OCI-LY7 (cell line): ENCODE results near the gene TUBB3. TPM values are rescaled to one million over a fixed set of nuclear protein-coding genes. Genes with fewer than 3 reads are reported as not detected.

Experiments
- BruUV-seq: library from RNA; stranded (reverse); fragments of 400-500 nt; replicated peaks from 2 replicates; lab custom pipeline; 2021; lab: Mats Ljungman, UMichigan
- CTCF ChIA-PET: fragments of 300-600 bp; sonication (Branson Sonifier 250); formaldehyde crosslinking; loops from one replicate; lab custom pipeline; 2022; ENCODE audit warnings: antibody characterized with exemption; ENCODE audit not compliant: unreplicated experiment; lab: Charles Lee
- POLR2A ChIA-PET: fragments of 300-600 bp; sonication (Branson Sonifier 250); formaldehyde crosslinking; loops from one replicate; lab custom pipeline; 2022; ENCODE audit warnings: antibody characterized with exemption; lab: Charles Lee
- DNase-seq: peaks from one replicate; pipeline ENCODE4 v3.0.0-alpha.2; 2015; ENCODE audit warnings: low spot score
- H2AFZ ChIP-seq: fragments of 200-600 bp; sonication (generic), shearing (Covaris generic); 2 replicates; pipeline ENCODE4 v1.6.1; 2014; ENCODE audit warnings: mild to moderate bottlenecking, antibody characterized with exemption, low read length, moderate library complexity
- H3K27ac ChIP-seq: fragments of 200-600 bp; sonication (generic); 2 replicates; pipeline ENCODE4 v1.5.1; 2014; ENCODE audit warnings: mixed run types, low read depth, mild to moderate bottlenecking, moderate library complexity, low read length, inconsistent platforms; ENCODE audit not compliant: poor library complexity, severe bottlenecking
- H3K36me3 ChIP-seq: fragments of 200-600 bp; sonication (generic); 2 replicates; pipeline ENCODE4 v1.6.1; 2014; ENCODE audit warnings: mild to moderate bottlenecking, antibody characterized with exemption, low read length, moderate library complexity, mixed read lengths; ENCODE audit not compliant: insufficient read depth
- H3K4me1 ChIP-seq: fragments of 200-600 bp; sonication (generic); 2 replicates; pipeline ENCODE4 v1.5.1; 2014; ENCODE audit warnings: mild to moderate bottlenecking, low read length; ENCODE audit not compliant: insufficient read depth, poor library complexity, severe bottlenecking
- H3K4me2 ChIP-seq: fragments of 200-600 bp; sonication (generic); 2 replicates; pipeline ENCODE4 v1.6.1; 2014; ENCODE audit warnings: mild to moderate bottlenecking, low read length
- H3K4me3 ChIP-seq: fragments of 200-600 bp; sonication (generic); 2 replicates; pipeline ENCODE4 v1.5.1; 2014; ENCODE audit warnings: mild to moderate bottlenecking, low read depth, low read length; ENCODE audit not compliant: poor library complexity, severe bottlenecking
- H3K79me2 ChIP-seq: fragments of 200-600 bp; sonication (generic); 2 replicates; pipeline ENCODE4 v1.6.1; 2016; ENCODE audit warnings: low read depth, mild to moderate bottlenecking, low read length, moderate library complexity, mixed read lengths; ENCODE audit not compliant: insufficient read depth
- H3K9me2 ChIP-seq: fragments of 200-600 bp; sonication (generic); 2 replicates; pipeline ENCODE4 v1.6.1; 2016; ENCODE audit warnings: mild to moderate bottlenecking, low read length, mixed read lengths; ENCODE audit not compliant: insufficient read depth
- H3K9me3 ChIP-seq: fragments of 200-600 bp; sonication (generic); 2 replicates; pipeline ENCODE4 v1.6.1; 2014; ENCODE audit warnings: mild to moderate bottlenecking, mixed run types, low read length, mixed read lengths
- H4K20me1 ChIP-seq: fragments of 200-600 bp; sonication (generic); 2 replicates; pipeline ENCODE4 v1.6.1; 2014; ENCODE audit warnings: mild to moderate bottlenecking, antibody characterized with exemption, low read length, moderate library complexity, mixed read lengths; ENCODE audit not compliant: insufficient read depth
- CTCF ChIP-seq: fragments of 200-600 bp; sonication (generic); conservative IDR thresholded peaks from 2 replicates; pipeline ENCODE4 v1.5.1; 2014; ENCODE audit warnings: mild to moderate bottlenecking, antibody characterized with exemption, low read length, moderate library complexity, mixed read lengths
- EZH2phosphoT487 ChIP-seq: fragments of 200-600 bp; sonication (generic); IDR thresholded peaks from 2 replicates; pipeline ENCODE4 v1.6.1; 2018; ENCODE audit warnings: low read depth, borderline replicate concordance, mild to moderate bottlenecking, mixed run types, antibody characterized with exemption, low read length, moderate library complexity, mixed read lengths
- intact Hi-C: fragments of 100-400 bp; cut with micrococcal nuclease; formaldehyde crosslinking; loops from one replicate; pipeline ENCODE4 v1.10.0; 2022; ENCODE audit not compliant: unreplicated experiment
- total RNA-seq, 2 experiments: library from RNA; depleted of rRNA in 1 of 2; stranded (reverse); fragments of >200 nt in 1 of 2; shearing (Covaris generic) in 1 of 2; gene quantifications; 2 replicates each; pipeline ENCODE4 v1.2.3, GENCODE V29; 2014 to 2022

Gene TUBB3
- total RNA-seq, 2 experiments from 2014 or later: 63.7 to 192 TPM

- TF ChIP-seq CTCF: no peak
- no peak for TF ChIP-seq EZH2phosphoT487
- H3K36me3 ChIP-seq: peaks cover 96% of the 10 kb centered on the region
- no peak overlapping the region for H3K4me2 ChIP-seq
- H2AFZ ChIP-seq: no peak overlapping the region
- BruUV-seq: no TSS peak
- intact Hi-C loops: no loop called here
- H4K20me1 ChIP-seq: no peaks in the 10 kb centered on the region
- POLR2A ChIA-PET: no interaction called here
- no peak overlapping the region for H3K27ac ChIP-seq
- CTCF ChIA-PET: no interaction called here
- no peaks in the 10 kb centered on the region for H3K79me2 ChIP-seq
- no peaks in the 10 kb centered on the region for H3K9me3 ChIP-seq
- DNase-seq: no peak
- no peaks in the 10 kb centered on the region for H3K9me2 ChIP-seq
- no peak overlapping the region for H3K4me3 ChIP-seq
- H3K4me1 ChIP-seq: no peaks in the 10 kb centered on the region
Observed at GRCh38 chr16:89895482-89896250, 27.5 kb upstream of the TUBB3 start.

- intact Hi-C loops: no loop called here
- BruUV-seq: no TSS peak
- Histone ChIP-seq H3K4me2 (no peak overlapping the region), H3K9me3 (no peaks in the 10 kb centered on the region), H3K4me3 (no peak overlapping the region), H4K20me1 (no peaks in the 10 kb centered on the region), H3K27ac (no peak overlapping the region), H2AFZ (no peak overlapping the region), H3K9me2 (no peaks in the 10 kb centered on the region), H3K79me2 (no peaks in the 10 kb centered on the region), H3K4me1 (no peaks in the 10 kb centered on the region), H3K36me3 (peaks cover 87% of the 10 kb centered on the region)
- TF ChIP-seq EZH2phosphoT487: no peak
- TF ChIP-seq CTCF: no peak
- ChIA-PET POLR2A (no interaction called here), CTCF (no interaction called here)
- no peak for DNase-seq
Observed at GRCh38 chr16:89897204-89897603, 25.9 kb upstream of the TUBB3 start.

GRCh38 chr16:89898201-89898967 is 24.8 kb upstream of the TUBB3 start:
- POLR2A ChIA-PET: no interaction called here
- no peaks in the 10 kb centered on the region for H3K9me2 ChIP-seq
- no peak for TF ChIP-seq EZH2phosphoT487
- TF ChIP-seq CTCF: no peak
- no peak for DNase-seq
- BruUV-seq: no TSS peak
- H3K4me1 ChIP-seq: no peaks in the 10 kb centered on the region
- intact Hi-C loops: no loop called here
- no peaks in the 10 kb centered on the region for H3K79me2 ChIP-seq
- H3K4me2 ChIP-seq: no peak overlapping the region
- H3K36me3 ChIP-seq: peaks cover 83% of the 10 kb centered on the region
- no peak overlapping the region for H3K4me3 ChIP-seq
- H3K9me3 ChIP-seq: no peaks in the 10 kb centered on the region
- no peak overlapping the region for H2AFZ ChIP-seq
- H4K20me1 ChIP-seq: no peaks in the 10 kb centered on the region
- no peak overlapping the region for H3K27ac ChIP-seq
- CTCF ChIA-PET: no interaction called here
